ENCODE measurements around the gene PNPLA5.

Gene PNPLA5

GRCh38 chr22:43893266-43893665, 1.5 kb upstream of the PNPLA5 start:
- H3K27ac ChIP-seq: no peak overlapping the region
- no peak for DNase-seq (ENCODE audit: low spot score)
- no peak for TF ChIP-seq CTCF (conservative IDR thresholded peaks at IDR 0.05; ENCODE audit: low read depth)
- ChIA-PET POLR2A (ENCODE audit: low non-redundant PET) (no interaction called here), CTCF (interaction anchor here (0.8 kb wide), 1 partner anchor 193 kb away, joined by 3 read pairs; no protein-coding TSS in a partner anchor)

- ChIA-PET CTCF (interaction anchor here (0.8 kb wide), 1 partner anchor 194 kb away, joined by 3 read pairs; no protein-coding TSS in a partner anchor), POLR2A (ENCODE audit: low non-redundant PET) (no interaction called here)
- no peak for TF ChIP-seq CTCF (conservative IDR thresholded peaks at IDR 0.05; ENCODE audit: low read depth)
- H3K27ac ChIP-seq: no peak overlapping the region
- no peak for DNase-seq (ENCODE audit: low spot score)
These were observed 526 bp upstream of the PNPLA5 start for GRCh38 chr22:43892183-43892894.

GRCh38 chr22:43890901-43891331, 897 bp downstream of the PNPLA5 start:
- no peak for DNase-seq (ENCODE audit: low spot score)
- ChIA-PET POLR2A (ENCODE audit: low non-redundant PET) (no interaction called here), CTCF (interaction anchor here (0.6 kb wide), 1 partner anchor 23 kb away, joined by 4 read pairs; no protein-coding TSS in a partner anchor)
- H3K27ac ChIP-seq: no peak overlapping the region
- no peak for TF ChIP-seq CTCF (conservative IDR thresholded peaks at IDR 0.05; ENCODE audit: low read depth)

- no peak for TF ChIP-seq CTCF (conservative IDR thresholded peaks at IDR 0.05; ENCODE audit: low read depth)
- ChIA-PET CTCF (interaction anchor here (0.5 to 0.6 kb wide), 3 partner anchors 56 to 671 kb away, joined by 3 to 4 read pairs (median 4); no protein-coding TSS in a partner anchor), POLR2A (ENCODE audit: low non-redundant PET) (no interaction called here)
- DNase-seq (ENCODE audit: low spot score): no peak
- H3K27ac ChIP-seq: no peak overlapping the region
These were observed 2.0 kb downstream of the PNPLA5 start for GRCh38 chr22:43889860-43890253.

GRCh38 chr22:43889201-43889859, 2.5 kb downstream of the PNPLA5 start:
- H3K27ac ChIP-seq: no peak overlapping the region
- TF ChIP-seq CTCF (conservative IDR thresholded peaks at IDR 0.05; ENCODE audit: low read depth): no peak
- ChIA-PET CTCF (interaction anchor here (0.5 kb wide), 1 partner anchor 61 kb away, joined by 3 read pairs; no protein-coding TSS in a partner anchor), POLR2A (ENCODE audit: low non-redundant PET) (no interaction called here)
- no peak for DNase-seq (ENCODE audit: low spot score)

GRCh38 chr22:43888740-43889139, 3.1 kb downstream of the PNPLA5 start:
- no peak overlapping the region for H3K27ac ChIP-seq
- ChIA-PET POLR2A (ENCODE audit: low non-redundant PET) (no interaction called here), CTCF (no interaction called here)
- DNase-seq (ENCODE audit: low spot score): no peak
- TF ChIP-seq CTCF (conservative IDR thresholded peaks at IDR 0.05; ENCODE audit: low read depth): no peak
